Measurements from ENCODE around the gene CUL7. TPM values are rescaled to one million over a fixed set of nuclear protein-coding genes. Genes with fewer than 3 reads are reported as not detected.

The CUL7 gene
- total and polyA plus RNA-seq, 5 experiments from 2014 or later, result 1.6 to 14.4 (median 3.5) TPM

GRCh38 chr6:43037706-43038105 lies 15.9 kb downstream of the CUL7 start:
- no peaks in the 10 kb centered on the region for H3K27me3 Mint-ChIP-seq
- POLR2A ChIA-PET, result interaction anchor here (0.7 kb wide), 1 partner anchor 997 kb away, joined by 3 read pairs; no protein-coding TSS in a partner anchor
- no peak overlapping the region for H3K4me3 Mint-ChIP-seq
- peaks cover 0 to 63% (median 6%) of the 10 kb centered on the region in 3 donors for H3K36me3 Mint-ChIP-seq
- ATAC-seq (no peak), DNase-seq (no peak)
- no peaks in the 10 kb centered on the region for H3K9me3 Mint-ChIP-seq
- H3K27ac Mint-ChIP-seq, result peak overlapping the region in 5 of 10 donors; percentile 31 to 76 (median 61)
- peaks cover 0 to 8% (median under 1%) of the 10 kb centered on the region in 4 donors for H3K4me1 Mint-ChIP-seq

DNA sequence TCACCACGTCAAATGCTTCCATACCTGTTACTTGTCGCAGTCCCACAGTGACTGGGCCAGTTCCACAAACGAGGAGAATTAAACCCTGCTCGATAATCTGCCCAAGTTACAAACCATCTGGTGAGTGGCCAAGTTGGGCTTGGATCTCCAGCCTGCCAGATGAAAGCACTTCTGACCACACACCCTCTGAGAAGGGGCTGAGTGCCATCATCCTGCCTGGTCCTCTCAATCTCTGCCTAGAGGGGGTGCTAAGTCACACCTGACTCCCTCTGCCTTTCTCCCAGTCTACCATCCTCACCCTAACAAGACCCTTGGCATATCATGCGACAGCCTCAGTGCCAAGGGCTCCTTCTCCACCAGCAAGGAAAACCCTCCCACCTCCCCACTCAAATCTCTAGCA lies 16.5 kb downstream of the CUL7 start:
- no peak overlapping the region for H3K4me3 Mint-ChIP-seq
- POLR2A ChIA-PET, result interaction anchor here (0.7 kb wide), 1 partner anchor 996 kb away, joined by 3 read pairs; no protein-coding TSS in a partner anchor
- peaks cover 0 to 8% (median under 1%) of the 10 kb centered on the region in 4 donors for H3K4me1 Mint-ChIP-seq
- H3K27me3 Mint-ChIP-seq, result no peaks in the 10 kb centered on the region
- H3K9me3 Mint-ChIP-seq, result no peaks in the 10 kb centered on the region
- ATAC-seq, result no peak
- peak overlapping the region in 6 of 10 donors; percentile 27 to 89 (median 48) for H3K27ac Mint-ChIP-seq
- H3K36me3 Mint-ChIP-seq, result peaks cover 0 to 65% (median 6%) of the 10 kb centered on the region in 3 donors
- peak in 1 of 10 donors; percentile 24 for DNase-seq

GRCh38 chr6:43036712-43037111 lies 16.9 kb downstream of the CUL7 start:
- no peak overlapping the region for H3K4me3 Mint-ChIP-seq

DNA sequence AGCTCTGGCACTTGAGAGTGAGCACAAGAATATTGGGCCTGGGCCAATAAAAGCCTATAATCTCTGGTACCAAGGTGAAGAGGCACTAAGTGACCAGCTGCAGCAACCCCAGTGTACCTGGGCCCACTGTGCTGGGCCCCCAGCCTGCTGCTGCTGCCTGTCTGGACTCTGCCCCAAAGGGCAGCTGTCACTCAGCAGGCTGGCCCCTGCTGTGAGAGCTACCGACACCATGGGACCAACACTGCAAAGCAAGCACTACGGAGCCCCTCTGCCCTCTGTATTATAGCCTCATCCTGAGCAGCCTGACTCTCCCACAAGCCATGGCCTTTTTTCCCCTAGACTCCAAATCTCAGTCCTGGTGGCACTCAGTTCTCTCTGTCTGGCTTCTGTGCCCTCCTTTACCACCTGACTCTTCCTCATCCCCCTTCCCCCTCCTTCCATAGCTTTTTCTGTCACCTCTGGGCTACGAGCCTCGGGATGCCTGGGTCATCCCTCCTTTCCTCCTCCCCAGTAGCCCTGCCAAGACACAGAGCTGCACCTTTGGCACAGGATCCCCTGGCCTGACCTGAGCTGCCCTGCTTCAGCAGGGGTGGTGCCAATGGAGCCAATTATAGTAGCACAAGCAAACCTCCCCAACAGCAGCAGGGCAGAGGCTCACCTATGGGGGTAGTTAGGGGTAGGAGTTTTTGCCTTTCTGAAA lies 18.0 kb downstream of the CUL7 start:
- Mint-ChIP-seq H3K9me3 (no peaks in the 10 kb centered on the region), H3K27ac (peak overlapping the region in 6 of 10 donors; percentile 17 to 78 (median 39)), H3K4me1 (peaks cover 0 to 6% (median under 1%) of the 10 kb centered on the region in 4 donors), H3K27me3 (no peaks in the 10 kb centered on the region), H3K36me3 (peaks cover 0 to 71% (median 6%) of the 10 kb centered on the region in 3 donors), H3K4me3 (no peak overlapping the region)
- no peak for ATAC-seq
- POLR2A ChIA-PET, result interaction anchor here (0.7 to 1.1 kb wide), 3 partner anchors 14 to 23 kb away, joined by 3 to 4 read pairs (median 3); partner anchors contain the start of genes KLHDC3 and MRPL2
- peak in 1 of 10 donors; percentile 54 for DNase-seq

More at GRCh38 chr6:43036712-43037111, 16.9 kb downstream of the CUL7 start:
- H3K27ac Mint-ChIP-seq, result peak overlapping the region in 2 of 10 donors; percentile 29 to 34
- H3K4me1 Mint-ChIP-seq, result peaks cover 0 to 8% (median under 1%) of the 10 kb centered on the region in 4 donors
- DNase-seq (no peak), ATAC-seq (no peak)
- POLR2A ChIA-PET, result no interaction called here
- no peaks in the 10 kb centered on the region for H3K9me3 Mint-ChIP-seq
- peaks cover 0 to 69% (median 6%) of the 10 kb centered on the region in 3 donors for H3K36me3 Mint-ChIP-seq
- no peaks in the 10 kb centered on the region for H3K27me3 Mint-ChIP-seq

DNA sequence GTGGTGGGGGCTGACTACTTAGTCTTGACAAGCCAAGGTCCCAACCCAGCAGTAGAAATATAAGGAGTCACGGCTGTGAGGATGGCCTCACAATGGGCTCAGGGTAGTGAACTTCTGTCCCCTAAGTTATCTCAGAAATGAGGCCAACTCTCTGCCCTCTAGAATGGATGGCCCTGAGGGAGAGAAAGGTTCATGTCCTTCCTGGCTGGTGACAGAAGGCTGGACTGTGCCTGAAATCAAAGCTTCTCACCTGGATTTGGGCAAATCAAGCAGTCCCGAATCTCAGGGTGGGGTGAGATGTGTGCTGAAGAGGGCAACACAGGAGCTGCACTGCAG lies 19.5 kb downstream of the CUL7 start:
- no peaks in the 10 kb centered on the region for H3K27me3 Mint-ChIP-seq
- DNase-seq, result no peak
- peaks cover 0 to 79% (median 10%) of the 10 kb centered on the region in 3 donors for H3K36me3 Mint-ChIP-seq
- H3K9me3 Mint-ChIP-seq, result no peaks in the 10 kb centered on the region
- peak overlapping the region in 5 of 10 donors; percentile 18 to 82 (median 46) for H3K27ac Mint-ChIP-seq
- POLR2A ChIA-PET, result interaction anchor here (0.6 kb wide), 1 partner anchor 483 kb away, joined by 3 read pairs; no protein-coding TSS in a partner anchor
- no peak for ATAC-seq
- H3K4me3 Mint-ChIP-seq, result no peak overlapping the region
- peaks cover 0 to 4% (median under 1%) of the 10 kb centered on the region in 4 donors for H3K4me1 Mint-ChIP-seq

DNA sequence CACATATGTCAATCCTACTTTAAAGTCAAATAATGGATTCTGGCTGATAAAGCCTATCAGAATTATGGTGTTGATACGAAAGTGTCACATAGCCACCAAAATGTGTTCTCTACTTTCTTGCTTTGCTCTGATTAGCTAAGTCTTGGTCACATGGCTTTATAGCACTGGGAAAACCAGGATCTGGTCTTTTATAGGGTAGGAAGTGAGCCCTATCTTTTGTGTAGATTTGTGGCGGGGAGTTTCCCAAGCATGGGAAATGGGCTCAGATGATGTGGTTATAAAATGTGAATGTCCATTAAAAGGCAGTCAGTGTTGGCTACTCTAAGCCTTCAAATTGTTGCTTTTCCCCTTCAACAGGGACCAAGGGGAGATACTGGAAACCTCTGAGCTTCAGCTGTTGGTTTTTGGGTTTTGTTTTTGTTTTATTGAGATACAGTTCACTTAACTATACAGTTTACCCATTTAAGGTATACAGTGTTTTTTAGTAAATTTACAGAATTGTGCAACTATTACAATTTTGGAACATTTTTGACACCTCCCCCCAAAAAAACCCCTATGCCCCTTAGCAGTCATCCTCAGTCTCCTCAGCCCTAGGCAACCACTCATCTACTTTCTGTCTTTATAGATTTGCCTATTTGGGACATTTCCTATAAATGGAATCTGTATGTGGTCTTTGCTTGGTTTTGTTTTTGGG lies 20.0 kb downstream of the CUL7 start:
- DNase-seq, result no peak
- no peak for ATAC-seq
- Mint-ChIP-seq H3K36me3 (peaks cover 0 to 79% (median 10%) of the 10 kb centered on the region in 3 donors), H3K4me3 (no peak overlapping the region), H3K9me3 (no peaks in the 10 kb centered on the region), H3K4me1 (peaks cover 0 to 4% (median under 1%) of the 10 kb centered on the region in 4 donors), H3K27me3 (no peaks in the 10 kb centered on the region), H3K27ac (peak overlapping the region in 9 of 10 donors; percentile 18 to 82 (median 55))
- POLR2A ChIA-PET, result interaction anchor here (0.6 to 1.0 kb wide), 3 partner anchors 20 to 482 kb away, joined by 3 to 4 read pairs (median 3); partner anchors contain the start of genes CUL7, KLHDC3 and MEA1

DNA sequence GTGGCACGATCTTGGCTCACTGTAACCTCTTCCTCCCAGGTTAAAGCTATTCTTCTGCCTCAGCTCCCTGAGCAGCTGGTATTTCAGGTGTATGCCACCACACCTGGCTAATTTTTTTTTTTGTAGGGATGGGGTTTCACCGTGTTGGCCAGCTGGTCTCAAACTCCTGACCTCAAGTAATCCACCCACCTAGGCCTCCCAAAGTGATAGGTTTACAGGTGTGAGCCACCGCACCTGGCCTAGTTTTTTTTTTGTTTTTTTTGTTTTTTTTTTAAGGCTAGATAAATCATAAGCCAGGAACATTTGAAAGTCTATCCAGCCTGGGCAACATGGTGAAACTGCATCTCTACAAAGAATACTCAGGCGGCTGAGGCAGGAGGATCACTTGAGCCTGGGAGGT lies 21.3 kb downstream of the CUL7 start:
- DNase-seq, result no peak
- H3K4me1 Mint-ChIP-seq, result peaks cover 0 to 5% (median 3%) of the 10 kb centered on the region in 4 donors
- ATAC-seq, result no peak
- POLR2A ChIA-PET, result no interaction called here
- no peaks in the 10 kb centered on the region for H3K27me3 Mint-ChIP-seq
- H3K36me3 Mint-ChIP-seq, result peaks cover 0 to 84% (median 7%) of the 10 kb centered on the region in 3 donors
- H3K9me3 Mint-ChIP-seq, result no peaks in the 10 kb centered on the region
- no peak overlapping the region for H3K4me3 Mint-ChIP-seq
- peak overlapping the region in 2 of 10 donors; percentile 27 to 86 for H3K27ac Mint-ChIP-seq

GRCh38 chr6:43029120-43029519 lies 24.5 kb downstream of the CUL7 start:
- Mint-ChIP-seq H3K36me3 (peaks cover 0 to 93% (median 7%) of the 10 kb centered on the region in 3 donors), H3K4me1 (peaks cover 4 to 16% (median 12%) of the 10 kb centered on the region in 4 donors), H3K9me3 (no peaks in the 10 kb centered on the region), H3K4me3 (no peak overlapping the region), H3K27ac (peak overlapping the region in 1 of 10 donors; percentile 43), H3K27me3 (no peaks in the 10 kb centered on the region)
- DNase-seq (no peak), ATAC-seq (no peak)
- POLR2A ChIA-PET, result interaction anchor here (1.0 kb wide), 1 partner anchor 99 kb away, joined by 4 read pairs; the partner anchor contains the start of gene CNPY3

DNA sequence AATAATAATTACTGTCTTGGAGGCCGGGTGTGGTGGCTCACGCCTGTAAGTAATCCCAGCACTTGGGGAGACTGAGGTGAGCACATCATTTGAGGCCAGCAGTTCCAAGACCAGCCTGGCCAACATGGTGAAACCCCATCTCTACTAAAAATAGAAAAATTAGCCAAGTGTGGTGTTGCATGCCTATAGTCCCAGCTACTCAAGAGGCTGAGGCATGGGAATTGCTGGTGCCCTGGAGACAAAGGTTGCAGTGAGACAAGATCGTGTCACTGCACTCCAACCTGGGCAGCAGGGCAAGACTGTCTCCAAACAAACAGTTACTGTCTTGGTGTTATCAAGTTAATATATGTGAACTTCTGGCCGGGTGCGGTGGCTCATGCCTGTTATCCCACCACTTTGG lies 27.3 kb downstream of the CUL7 start:
- POLR2A ChIA-PET, result interaction anchor here (1.3 kb wide), 1 partner anchor 97 kb away, joined by 3 read pairs; the partner anchor contains the start of gene CNPY3
- H3K36me3 Mint-ChIP-seq, result peaks cover 0 to 76% (median 4%) of the 10 kb centered on the region in 3 donors
- peak overlapping the region in 1 of 10 donors; percentile 56 for H3K27ac Mint-ChIP-seq
- peaks cover 14 to 26% (median 24%) of the 10 kb centered on the region in 4 donors for H3K4me1 Mint-ChIP-seq
- ATAC-seq (no peak), DNase-seq (peak in 1 of 10 donors; percentile 7)
- no peaks in the 10 kb centered on the region for H3K9me3 Mint-ChIP-seq
- no peak overlapping the region for H3K4me3 Mint-ChIP-seq
- no peaks in the 10 kb centered on the region for H3K27me3 Mint-ChIP-seq

DNA sequence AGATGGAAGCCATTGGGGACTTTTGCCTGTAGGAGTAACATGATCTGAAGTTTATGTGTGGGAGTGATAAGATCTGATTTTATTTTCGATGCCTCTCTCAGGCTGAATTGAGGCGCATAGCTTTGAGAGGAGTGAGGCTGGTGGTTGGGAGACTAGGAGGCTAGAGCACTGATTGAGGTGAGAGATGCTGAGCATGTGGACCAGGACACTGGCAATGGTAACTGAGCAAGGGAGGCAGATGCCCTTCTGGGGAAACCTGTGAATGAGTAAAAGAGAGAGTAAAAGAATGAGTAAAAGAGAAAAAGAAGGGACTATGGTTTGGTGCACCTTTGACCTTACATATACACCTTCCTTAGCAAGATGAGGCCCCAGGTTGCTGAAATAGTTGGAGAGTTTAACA lies 29.2 kb downstream of the CUL7 start:
- H3K27ac Mint-ChIP-seq, result peak overlapping the region in 9 of 10 donors; percentile 2 to 88 (median 59)
- no peaks in the 10 kb centered on the region for H3K9me3 Mint-ChIP-seq
- POLR2A ChIA-PET, result interaction anchor here (1.0 to 2.8 kb wide), 4 partner anchors 10 to 95 kb away, joined by 3 to 17 read pairs (median 4); partner anchors contain the start of genes CNPY3, KLHDC3 and MEA1
- ATAC-seq, result no peak
- peaks cover 16 to 35% (median 32%) of the 10 kb centered on the region in 4 donors for H3K4me1 Mint-ChIP-seq
- H3K36me3 Mint-ChIP-seq, result peaks cover 0 to 64% (median 0%) of the 10 kb centered on the region in 3 donors
- H3K4me3 Mint-ChIP-seq, result peak overlapping the region in 8 of 10 donors; percentile 1 to 65 (median 44)
- no peaks in the 10 kb centered on the region for H3K27me3 Mint-ChIP-seq
- no peak for DNase-seq

DNA sequence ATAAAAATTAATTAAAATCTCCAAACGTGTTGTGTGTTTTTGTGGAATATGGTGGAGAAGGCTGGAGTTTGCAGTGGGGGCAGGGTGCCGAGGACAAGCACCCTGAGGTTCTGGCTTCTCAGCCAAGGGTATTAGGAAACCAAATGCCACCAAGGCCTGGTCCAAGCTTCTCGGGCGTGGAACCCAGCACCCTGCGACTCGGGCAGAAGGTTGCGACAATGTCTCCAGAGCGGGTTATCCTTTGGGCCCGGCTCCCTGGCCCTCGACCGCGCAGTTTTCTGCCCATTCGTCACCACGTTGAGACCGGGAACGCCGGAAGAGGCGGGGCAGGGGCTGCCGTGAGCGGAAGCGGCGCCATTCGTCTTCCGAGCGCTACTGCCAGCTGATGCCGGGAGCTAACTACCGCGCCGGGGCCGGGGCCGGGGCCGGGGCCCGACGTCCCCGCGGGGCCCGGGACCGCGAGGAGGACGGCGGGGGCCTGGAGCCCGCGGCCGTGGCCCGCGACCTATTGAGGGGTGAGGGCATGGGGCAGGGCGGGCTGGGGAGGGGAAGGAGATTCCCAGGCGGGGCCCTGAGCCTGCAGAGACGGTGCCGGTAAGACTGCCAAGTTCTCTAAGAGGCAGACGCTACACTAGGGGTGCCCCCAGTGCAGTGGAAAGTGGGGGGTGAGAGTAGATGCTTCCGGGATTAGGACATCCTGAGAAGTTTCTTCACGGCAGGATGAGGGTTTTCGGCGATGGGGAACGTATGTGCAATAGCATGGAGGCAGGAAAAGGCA lies 32.2 kb downstream of the CUL7 start, which contains the start of gene RRP36:
Gene RRP36, plus strand, starts transcription at position 354 of the 778 bp plus-strand sequence. Its CDS starts 32 bp downstream, at position 386.
- DNase-seq (peak; percentile 39 to 76 (median 58)), ATAC-seq (peak; percentile 83 to 88)
- peaks cover 0 to 61% (median 4%) of the 10 kb centered on the region in 3 donors for H3K36me3 Mint-ChIP-seq
- POLR2A ChIA-PET, result interaction anchor here (0.6 to 3.7 kb wide), 14 partner anchors 11 to 495 kb away, joined by 3 to 38 read pairs (median 4); partner anchors contain the start of genes CNPY3, CUL7, CUL9 and KLC4
- no peaks in the 10 kb centered on the region for H3K27me3 Mint-ChIP-seq
- peak within 1 kb of the TSS; percentile 95 to 99 (median 98) for H3K4me3 Mint-ChIP-seq
- H3K9me3 Mint-ChIP-seq, result no peaks in the 10 kb centered on the region
- peaks cover 34 to 50% (median 48%) of the 10 kb centered on the region in 4 donors for H3K4me1 Mint-ChIP-seq
- H3K27ac Mint-ChIP-seq, result peak within 1 kb of the TSS; percentile 68 to 97 (median 93)

All from naive thymus-derived CD8-positive, alpha-beta T cell (primary cell).